Lung (tissue), 12 donors: ENCODE results near the gene PPP1R7. TPM values are rescaled to one million over a fixed set of nuclear protein-coding genes. Genes with fewer than 3 reads are reported as not detected.

Experiments used
- ATAC-seq: fragments of 200-7000 bp; cut with Tn5 transposase; one replicate; pipeline ENCODE4 v1.9.1; 2020; ENCODE audit warnings: moderate number of reproducible peaks; ENCODE audit not compliant: insufficient read depth, low FRiP score
- DNase-seq, 3 donors: peaks; one replicate each; pipeline ENCODE4 v3.0.0-alpha.2; 2013 to 2017
- H3K27ac ChIP-seq, 2 donors: one replicate each; pipeline ENCODE4 v1.5.1; 2013; ENCODE audit warnings: mild to moderate bottlenecking in 2 of 2, moderate library complexity in 2 of 2, control low read depth in 1 of 2, inconsistent platforms in 1 of 2, low read depth in 1 of 2, low read length in 1 of 2
- H3K27me3 ChIP-seq, 3 donors: one replicate each; pipeline ENCODE4 v1.5.1; 2013; ENCODE audit warnings: low read length in 2 of 3; ENCODE audit not compliant: control insufficient read depth in 3 of 3, insufficient read depth in 3 of 3
- H3K36me3 ChIP-seq, 4 donors: one replicate each; pipeline ENCODE4 v1.5.1; 2013; ENCODE audit warnings: low read length in 4 of 4, mild to moderate bottlenecking in 1 of 4, moderate library complexity in 1 of 4; ENCODE audit not compliant: control insufficient read depth in 4 of 4, insufficient read depth in 4 of 4
- H3K4me1 ChIP-seq, 5 donors: one replicate each; pipeline ENCODE4 v1.5.1; 2013; ENCODE audit warnings: low read length in 5 of 5, mild to moderate bottlenecking in 2 of 5, moderate library complexity in 1 of 5; ENCODE audit not compliant: control insufficient read depth in 5 of 5, insufficient read depth in 5 of 5
- H3K4me3 ChIP-seq: one replicate; pipeline ENCODE4 v1.5.1; 2013; ENCODE audit warnings: mild to moderate bottlenecking, control low read depth, moderate library complexity
- H3K9ac ChIP-seq, 2 donors: one replicate each; pipeline ENCODE4 v1.5.1; 2013; ENCODE audit warnings: low read length in 2 of 2, control low read depth in 1 of 2; ENCODE audit not compliant: insufficient read depth in 1 of 2
- H3K9me3 ChIP-seq, 4 donors: one replicate each; pipeline ENCODE4 v1.5.1; 2013; ENCODE audit warnings: low read length in 3 of 4, mild to moderate bottlenecking in 1 of 4, moderate library complexity in 1 of 4; ENCODE audit not compliant: control insufficient read depth in 4 of 4, insufficient read depth in 3 of 4
- WGBS, 2 donors: extraction: QIAGEN DNeasy Blood & Tissue Kit; methylation state at CpG; one replicate each; pipeline ENCODE4 v1.1.7; 2013; 5-methylcytosine and 5-hydroxymethylcytosine counted together
- polyA plus RNA-seq, 2 donors: library from polyadenylated mRNA; stranded (reverse); fragments of 200-250 nt; gene quantifications; one replicate each; pipeline ENCODE4 v1.2.1, GENCODE V29; 2013
- total RNA-seq, 2 donors: library from RNA; depleted of rRNA in 1 of 2; stranded (reverse); fragments of >200 nt in 1 of 2; gene quantifications; one replicate each; pipeline ENCODE4 v1.2.1, GENCODE V29; 2014 to 2021
- TF ChIP-seq, protein P1 (sequence below): IDR thresholded peaks from 2 replicates; pipeline ENCODE4 v1.5.1; 2012; ENCODE audit warnings: mild to moderate bottlenecking; ENCODE audit errors: control extremely low read depth, extremely low read depth
- donor health status: control.
- donor health status: control.
- donor health status: Bipolar disorder and iron deficiency.
- donor health status: healthy.
- donor health status: DM: yes; HTN: yes; CAD: no.

The PPP1R7 gene
- total and polyA plus RNA-seq, 4 donors, result 54.6 to 78.1 (median 65.9) TPM

- Histone ChIP-seq H3K4me3 (no peak overlapping the region), H3K27ac (no peak overlapping the region), H3K27me3 (no peaks in the 10 kb centered on the region), H3K9ac (no peak overlapping the region), H3K9me3 (no peaks in the 10 kb centered on the region), H3K36me3 (peaks cover 0 to 3% (median 0%) of the 10 kb centered on the region in 4 donors), H3K4me1 (peaks cover 0 to 25% (median 6%) of the 10 kb centered on the region in 5 donors)
- no peak for ATAC-seq
- no peak for DNase-seq
- TF ChIP-seq, protein P1, sequence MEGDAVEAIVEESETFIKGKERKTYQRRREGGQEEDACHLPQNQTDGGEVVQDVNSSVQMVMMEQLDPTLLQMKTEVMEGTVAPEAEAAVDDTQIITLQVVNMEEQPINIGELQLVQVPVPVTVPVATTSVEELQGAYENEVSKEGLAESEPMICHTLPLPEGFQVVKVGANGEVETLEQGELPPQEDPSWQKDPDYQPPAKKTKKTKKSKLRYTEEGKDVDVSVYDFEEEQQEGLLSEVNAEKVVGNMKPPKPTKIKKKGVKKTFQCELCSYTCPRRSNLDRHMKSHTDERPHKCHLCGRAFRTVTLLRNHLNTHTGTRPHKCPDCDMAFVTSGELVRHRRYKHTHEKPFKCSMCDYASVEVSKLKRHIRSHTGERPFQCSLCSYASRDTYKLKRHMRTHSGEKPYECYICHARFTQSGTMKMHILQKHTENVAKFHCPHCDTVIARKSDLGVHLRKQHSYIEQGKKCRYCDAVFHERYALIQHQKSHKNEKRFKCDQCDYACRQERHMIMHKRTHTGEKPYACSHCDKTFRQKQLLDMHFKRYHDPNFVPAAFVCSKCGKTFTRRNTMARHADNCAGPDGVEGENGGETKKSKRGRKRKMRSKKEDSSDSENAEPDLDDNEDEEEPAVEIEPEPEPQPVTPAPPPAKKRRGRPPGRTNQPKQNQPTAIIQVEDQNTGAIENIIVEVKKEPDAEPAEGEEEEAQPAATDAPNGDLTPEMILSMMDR, result no peak
- WGBS, 2 donors, result 86 to 93% methylated on average over 4 of the region's 4 CpGs
These were observed 2.0 kb upstream of the PPP1R7 start for GRCh38 chr2:241148239-241148638.

DNA sequence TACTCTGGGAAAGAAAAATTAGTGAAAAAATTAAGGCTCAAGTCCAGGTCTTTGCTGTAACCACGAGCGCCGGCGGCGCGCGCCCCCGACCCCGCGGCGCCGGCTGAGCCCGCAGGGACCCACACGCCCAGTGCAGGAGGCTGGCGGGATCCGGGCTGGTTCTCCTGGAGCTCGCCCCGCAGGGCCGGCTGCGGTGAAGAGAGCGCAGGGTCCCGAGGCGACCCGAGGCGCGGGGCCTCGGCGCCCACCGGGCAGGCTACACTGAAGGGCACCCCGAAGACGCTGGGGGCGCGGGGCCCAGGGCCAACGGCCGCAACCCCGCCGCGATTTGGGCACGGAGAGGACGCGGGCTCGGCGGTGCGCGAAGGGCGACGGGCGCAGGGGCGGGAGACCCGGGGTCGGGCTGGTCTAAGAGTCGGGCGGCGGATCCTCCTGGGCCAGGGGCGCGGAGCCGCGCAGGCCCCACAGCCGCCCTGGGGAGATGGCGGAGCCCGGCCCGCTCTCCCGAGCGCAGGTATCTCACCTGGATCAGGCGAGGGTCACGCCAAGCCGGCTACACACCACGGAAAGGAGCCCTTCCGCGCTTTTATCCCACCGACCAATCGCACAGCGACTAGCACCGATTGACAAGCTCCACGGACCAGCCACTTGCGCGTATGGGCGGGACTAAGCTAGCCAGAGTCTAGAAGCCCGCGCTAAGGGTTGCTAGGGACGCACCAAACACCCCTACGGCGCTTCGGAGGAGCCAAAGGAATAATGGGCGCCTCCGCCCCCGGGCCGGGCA lies 1.2 kb upstream of the PPP1R7 start, which contains the start of gene PASK:
PASK (minus strand) TSS at position 582 of the 784 bp plus-strand sequence. CDS start 6,440 bp downstream, outside the sequence.
- Histone ChIP-seq H3K27me3 (no peaks in the 10 kb centered on the region), H3K36me3 (peaks cover 0 to 10% (median 2%) of the 10 kb centered on the region in 4 donors), H3K4me3 (peak within 1 kb of the TSS; percentile 92), H3K9me3 (no peaks in the 10 kb centered on the region), H3K9ac (no peak within 1 kb of the TSS), H3K4me1 (peaks cover 0 to 25% (median 6%) of the 10 kb centered on the region in 5 donors), H3K27ac (peak within 1 kb of the TSS in 1 of 2 donors; percentile 89)
- 0% methylated on average over 88 of the region's 88 CpGs for WGBS, 2 donors
- DNase-seq (peak; percentile 92 to 96 (median 95)), ATAC-seq (peak; percentile 93)
- TF ChIP-seq, protein P1, result no peak

DNA sequence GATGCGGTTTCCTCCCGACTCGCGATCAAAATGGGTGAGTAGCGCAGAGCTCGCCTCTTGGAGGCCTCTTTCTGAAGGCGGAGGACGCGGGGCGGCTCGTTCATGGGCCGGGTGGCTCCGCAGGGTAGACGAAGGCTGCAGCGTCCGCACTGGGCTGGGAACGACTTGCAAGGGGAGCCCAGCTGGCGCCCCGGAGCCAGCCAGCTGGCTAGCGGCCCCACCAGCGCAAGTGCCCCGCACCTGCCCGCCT lies 667 bp upstream of the PPP1R7 start:
- 0% methylated on average over 23 of the region's 23 CpGs for WGBS, 2 donors
- H3K36me3 ChIP-seq, result peaks cover 0 to 10% (median 2%) of the 10 kb centered on the region in 4 donors
- peak overlapping the region in 1 of 2 donors; percentile 89 for H3K27ac ChIP-seq
- ATAC-seq (no peak), DNase-seq (no peak)
- TF ChIP-seq, protein P1, result no peak
- no peak overlapping the region for H3K9ac ChIP-seq
- H3K4me1 ChIP-seq, result peaks cover 0 to 25% (median 6%) of the 10 kb centered on the region in 5 donors
- no peaks in the 10 kb centered on the region for H3K9me3 ChIP-seq
- H3K27me3 ChIP-seq, result no peaks in the 10 kb centered on the region
- peak overlapping the region; percentile 92 for H3K4me3 ChIP-seq
